Thymus (tissue), 11 donors: ENCODE data around the gene ZBTB7B. TPM values are rescaled to one million over a fixed set of nuclear protein-coding genes. Genes with fewer than 3 reads are reported as not detected.

Experiments used
- DNase-seq, 9 donors: peaks; one replicate each; pipeline ENCODE4 v3.0.0-alpha.2; 2013; ENCODE audit warnings: low spot score in 9 of 9, low read depth in 6 of 9, missing footprints in 1 of 9
- H3K27ac ChIP-seq, 2 donors: one replicate each; pipeline ENCODE4 v1.5.1; 2013; ENCODE audit warnings: control low read depth in 1 of 2, low read depth in 1 of 2, low read length in 1 of 2, mild to moderate bottlenecking in 1 of 2, moderate library complexity in 1 of 2
- H3K27me3 ChIP-seq, 2 donors: one replicate each; pipeline ENCODE4 v1.5.1; 2013; ENCODE audit warnings: low read length in 1 of 2; ENCODE audit not compliant: control insufficient read depth in 2 of 2, insufficient read depth in 1 of 2
- H3K36me3 ChIP-seq, 2 donors: one replicate each; pipeline ENCODE4 v1.5.1; 2013; ENCODE audit warnings: low read length in 1 of 2, mild to moderate bottlenecking in 1 of 2, moderate library complexity in 1 of 2; ENCODE audit not compliant: control insufficient read depth in 2 of 2, insufficient read depth in 2 of 2
- H3K4me1 ChIP-seq, 2 donors: one replicate each; pipeline ENCODE4 v1.5.1; 2013; ENCODE audit warnings: low read length in 2 of 2; ENCODE audit not compliant: control insufficient read depth in 2 of 2, insufficient read depth in 2 of 2
- H3K4me3 ChIP-seq, 2 donors: one replicate each; pipeline ENCODE4 v1.5.1; 2013; ENCODE audit warnings: low read length in 2 of 2, control low read depth in 1 of 2, mild to moderate bottlenecking in 1 of 2
- H3K9me3 ChIP-seq, 2 donors: one replicate each; pipeline ENCODE4 v1.5.1; 2013; ENCODE audit warnings: low read length in 1 of 2, mild to moderate bottlenecking in 1 of 2; ENCODE audit not compliant: control insufficient read depth in 2 of 2, insufficient read depth in 1 of 2
- WGBS: extraction: QIAGEN DNeasy Blood & Tissue Kit; methylation state at CpG from one replicate; pipeline ENCODE4 v1.1.7; 2013; 5-methylcytosine and 5-hydroxymethylcytosine counted together
- polyA plus RNA-seq: library from polyadenylated mRNA; stranded (reverse); fragments of 200-250 nt; gene quantifications from one replicate; pipeline ENCODE4 v1.2.3, GENCODE V29; 2013
- total RNA-seq: library from RNA; stranded (reverse); fragments of 120-200 nt; gene quantifications from one replicate; pipeline ENCODE4 v1.2.4, GENCODE V29; 2013
- donor health status: healthy.

Gene ZBTB7B
- total and polyA plus RNA-seq, 2 donors = 12.1 to 21.9 TPM

GRCh38 chr1:154998818-154999570, 3.6 kb upstream of the ZBTB7B start:
- peaks cover 0 to 19% of the 10 kb centered on the region in 2 donors for H3K9me3 ChIP-seq
- H3K4me1 ChIP-seq = peaks cover 3 to 66% of the 10 kb centered on the region in 2 donors
- H3K36me3 ChIP-seq = no peaks in the 10 kb centered on the region
- peak overlapping the region in 1 of 2 donors; percentile 1 for H3K27ac ChIP-seq
- 10% methylated on average over 40 of the region's 40 CpGs for WGBS
- peaks cover 61 to 94% of the 10 kb centered on the region in 2 donors for H3K27me3 ChIP-seq
- H3K4me3 ChIP-seq = peak overlapping the region; percentile 10 to 27
- peak in 4 of 9 donors; percentile 74 to 89 (median 80) for DNase-seq

- Histone ChIP-seq H3K27ac (peak overlapping the region; percentile 60 to 61), H3K36me3 (no peaks in the 10 kb centered on the region), H3K4me3 (peak overlapping the region; percentile 26 to 48), H3K27me3 (peaks cover 65 to 94% of the 10 kb centered on the region in 2 donors), H3K4me1 (peaks cover 3 to 74% of the 10 kb centered on the region in 2 donors), H3K9me3 (peaks cover 0 to 19% of the 10 kb centered on the region in 2 donors)
- WGBS = 2% methylated on average over 50 of the region's 50 CpGs
- DNase-seq = no peak
Observed at GRCh38 chr1:154999571-155000410, 2.8 kb upstream of the ZBTB7B start.

- under 1% methylated on average over 13 of the region's 13 CpGs for WGBS
- Histone ChIP-seq H3K4me1 (peaks cover 3 to 79% of the 10 kb centered on the region in 2 donors), H3K27me3 (peaks cover 65 to 94% of the 10 kb centered on the region in 2 donors), H3K36me3 (no peaks in the 10 kb centered on the region), H3K9me3 (peaks cover 0 to 19% of the 10 kb centered on the region in 2 donors), H3K4me3 (peak overlapping the region; percentile 47 to 48), H3K27ac (peak overlapping the region; percentile 79 to 83)
- DNase-seq = no peak
Observed at GRCh38 chr1:155000411-155000725, 2.2 kb upstream of the ZBTB7B start.

- 1% methylated on average over 43 of the region's 43 CpGs for WGBS
- Histone ChIP-seq H3K4me3 (peak overlapping the region; percentile 47 to 48), H3K9me3 (peaks cover 0 to 19% of the 10 kb centered on the region in 2 donors), H3K27ac (peak overlapping the region; percentile 79 to 83), H3K36me3 (no peaks in the 10 kb centered on the region), H3K27me3 (peaks cover 62 to 96% of the 10 kb centered on the region in 2 donors), H3K4me1 (peaks cover 3 to 84% of the 10 kb centered on the region in 2 donors)
- peak in 1 of 9 donors; percentile 72 for DNase-seq
Observed at GRCh38 chr1:155000726-155001424, 1.7 kb upstream of the ZBTB7B start.

GRCh38 chr1:155001425-155001674, 1.3 kb upstream of the ZBTB7B start:
- H3K4me1 ChIP-seq = peaks cover 3 to 89% of the 10 kb centered on the region in 2 donors
- peaks cover 0 to 19% of the 10 kb centered on the region in 2 donors for H3K9me3 ChIP-seq
- peak overlapping the region; percentile 79 to 87 for H3K27ac ChIP-seq
- WGBS = 2% methylated on average over 11 of the region's 11 CpGs
- peaks cover 58 to 95% of the 10 kb centered on the region in 2 donors for H3K27me3 ChIP-seq
- H3K4me3 ChIP-seq = peak overlapping the region; percentile 47 to 48
- DNase-seq = no peak
- H3K36me3 ChIP-seq = no peaks in the 10 kb centered on the region

GRCh38 chr1:155001675-155002463, 733 bp upstream of the ZBTB7B start:
- H3K4me3 ChIP-seq = peak overlapping the region; percentile 47 to 48
- peak in 4 of 9 donors; percentile 68 to 87 (median 72) for DNase-seq
- peaks cover 0 to 19% of the 10 kb centered on the region in 2 donors for H3K9me3 ChIP-seq
- no peaks in the 10 kb centered on the region for H3K36me3 ChIP-seq
- peak overlapping the region; percentile 79 to 87 for H3K27ac ChIP-seq
- WGBS = 1% methylated on average over 38 of the region's 38 CpGs
- H3K27me3 ChIP-seq = peaks cover 54 to 91% of the 10 kb centered on the region in 2 donors
- peaks cover 3 to 94% of the 10 kb centered on the region in 2 donors for H3K4me1 ChIP-seq

- peaks cover 42 to 80% of the 10 kb centered on the region in 2 donors for H3K27me3 ChIP-seq
- H3K36me3 ChIP-seq = no peaks in the 10 kb centered on the region
- H3K27ac ChIP-seq = peak overlapping the region; percentile 51 to 86
- peaks cover 3 to 94% of the 10 kb centered on the region in 2 donors for H3K4me1 ChIP-seq
- peak overlapping the region; percentile 48 to 52 for H3K4me3 ChIP-seq
- peaks cover 0 to 16% of the 10 kb centered on the region in 2 donors for H3K9me3 ChIP-seq
- DNase-seq = no peak
- WGBS = 1% methylated on average over 37 of the region's 37 CpGs
Observed at GRCh38 chr1:155003227-155003765, 694 bp downstream of the ZBTB7B start.

- Histone ChIP-seq H3K27ac (peak overlapping the region; percentile 51 to 86), H3K4me3 (peak overlapping the region; percentile 48 to 52), H3K4me1 (peaks cover 3 to 94% of the 10 kb centered on the region in 2 donors), H3K36me3 (no peaks in the 10 kb centered on the region), H3K9me3 (peaks cover 0 to 16% of the 10 kb centered on the region in 2 donors), H3K27me3 (peaks cover 42 to 79% of the 10 kb centered on the region in 2 donors)
- 9% methylated on average over 34 of the region's 34 CpGs for WGBS
- DNase-seq = no peak
Observed at GRCh38 chr1:155003766-155004351, 1.3 kb downstream of the ZBTB7B start.
